Adrenal gland (tissue), 5 donors: ENCODE results near the gene GLMN.
"Not testable (repeated sequence)": the region's sequence is repeated elsewhere in the genome, so short reads cannot be mapped to it uniquely, and the experiment has no call there.

Experiments
- CTCF ChIP-seq, 6 experiments: fragments of 450-650 bp in 4 of 6; fragments of 200-600 bp in 2 of 6; sonication (generic) in 1 of 6; IDR thresholded peaks; 1 replicate in 5 of 6; 2 replicates in 1 of 6; pipeline versions ENCODE4 v1.5.1 to v1.8.0; 2016 to 2021; ENCODE audit warnings: antibody characterized with exemption in 6 of 6, mild to moderate bottlenecking in 2 of 6, moderate library complexity in 1 of 6
- POLR2A ChIP-seq, 2 donors: fragments of 450-650 bp; IDR thresholded peaks; one replicate each; pipeline ENCODE4 v1.6.1; 2017; ENCODE audit warnings: antibody characterized with exemption in 2 of 2, mild to moderate bottlenecking in 2 of 2, moderate library complexity in 1 of 2
- donor health status: DM: no; HTN: no; CAD: no.

GRCh38 chr1:92281411-92281810 is 17.4 kb downstream of the GLMN start:
- TF ChIP-seq CTCF, POLR2A (IDR thresholded peaks at IDR 0.05): not testable (repeated sequence)
